ENCODE data around the gene RINT1. TPM values are rescaled to one million over a fixed set of nuclear protein-coding genes. Genes with fewer than 3 reads are reported as not detected.
"Not testable (repeated sequence)": the region's sequence is repeated elsewhere in the genome, so short reads cannot be mapped to it uniquely, and the experiment has no call there.

Gene RINT1
- total RNA-seq, 1 donor from 2014 or later, result 19.6 TPM

GRCh38 chr7:105594034-105594433, 62.0 kb downstream of the RINT1 start:
- no peak for DNase-seq (ENCODE audit: low spot score in 2 of 2)
- FAIRE-seq, result no peak

GRCh38 chr7:105596866-105597265, 64.9 kb downstream of the RINT1 start:
- FAIRE-seq, result no peak
- DNase-seq (ENCODE audit: low spot score in 2 of 2), result no peak

DNA sequence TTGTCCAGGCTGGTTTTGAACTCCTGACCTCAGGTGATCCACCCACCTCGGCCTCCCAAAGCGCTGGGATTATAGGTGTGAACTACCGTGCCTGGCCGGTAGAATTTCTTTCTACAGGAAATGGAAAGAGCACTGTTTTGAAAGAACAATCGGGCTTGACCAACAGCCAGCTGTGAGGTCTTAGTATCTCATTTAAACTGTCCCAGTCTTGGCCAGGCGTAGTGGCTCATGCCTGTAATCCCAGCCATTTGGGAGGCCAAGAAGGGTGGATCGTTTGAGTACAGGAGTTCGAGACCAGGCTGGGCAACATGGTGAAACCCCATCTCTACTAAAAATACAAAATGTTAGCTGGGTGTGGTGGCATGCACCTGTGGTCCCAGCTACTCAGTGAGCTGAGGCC, 67.1 kb downstream of the RINT1 start:
- not testable (repeated sequence) for FAIRE-seq; DNase-seq (ENCODE audit: low spot score in 2 of 2)

DNA sequence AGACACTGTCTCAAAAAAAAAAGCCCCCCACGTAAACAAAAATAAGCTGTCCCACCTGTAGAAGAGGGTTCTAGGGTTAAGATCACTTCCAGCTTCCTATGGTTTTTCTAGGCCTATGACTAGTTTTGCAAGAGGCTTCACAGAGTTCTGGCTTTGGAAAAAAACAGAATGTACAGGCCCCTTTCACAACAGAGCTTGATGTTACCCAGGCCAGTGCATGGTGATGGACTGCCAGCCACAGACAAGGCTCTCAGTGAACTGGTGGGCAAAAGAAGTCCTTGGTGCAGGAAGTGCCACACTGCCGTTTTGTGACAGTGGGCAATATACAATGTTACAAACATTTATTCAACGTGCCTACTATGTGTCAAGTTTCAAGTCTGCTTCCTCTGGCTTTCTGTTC, 67.5 kb downstream of the RINT1 start:
- FAIRE-seq (no peak), DNase-seq (ENCODE audit: low spot score in 2 of 2) (no peak)

- DNase-seq (ENCODE audit: low spot score in 2 of 2), result no peak
- FAIRE-seq, result no peak
Observed at GRCh38 chr7:105600720-105601550, 68.9 kb downstream of the RINT1 start.

- no peak for DNase-seq (ENCODE audit: low spot score in 2 of 2)
- FAIRE-seq, result no peak
Observed at GRCh38 chr7:105602325-105603305, 70.6 kb downstream of the RINT1 start.

DNA sequence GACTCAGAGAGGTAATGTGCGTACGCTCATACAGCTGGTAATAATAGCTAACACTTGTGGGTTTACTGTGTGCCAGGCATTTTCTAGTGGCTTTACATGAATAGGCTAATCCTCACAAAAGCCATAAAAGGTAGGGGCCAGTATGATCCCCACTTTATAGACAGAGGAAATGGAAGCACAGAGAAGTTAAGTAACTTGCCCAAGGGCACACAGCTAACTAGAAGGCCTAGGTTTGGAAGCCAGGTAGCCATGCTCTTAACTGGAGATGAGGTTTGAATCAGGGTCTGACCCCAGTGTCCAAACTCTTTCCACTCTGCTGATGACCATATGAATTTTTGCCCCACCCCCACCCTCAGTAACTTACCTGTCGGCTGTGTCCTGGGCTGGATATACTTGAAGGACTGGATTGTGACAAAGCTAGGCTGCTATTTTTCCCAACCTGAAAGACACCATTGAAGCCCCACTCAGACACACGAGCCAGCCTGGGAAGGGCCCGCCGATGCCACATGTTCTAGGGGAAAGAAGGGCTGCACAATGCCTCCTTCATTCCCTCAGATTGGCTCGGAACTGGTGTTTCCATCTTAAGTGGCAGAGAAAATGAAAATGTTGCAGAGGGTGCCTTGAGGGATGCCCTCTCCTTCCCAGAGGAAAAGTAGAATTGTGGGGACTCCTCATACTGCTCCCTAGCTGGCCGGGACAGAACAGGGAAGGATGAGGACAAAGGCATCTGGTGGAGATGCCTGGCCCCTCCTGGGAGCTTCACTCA, 78.3 kb downstream of the RINT1 start:
- FAIRE-seq, result no peak
- no peak for DNase-seq (ENCODE audit: low spot score in 2 of 2)

- DNase-seq (ENCODE audit: low spot score in 2 of 2), result no peak
Observed at GRCh38 chr7:105611856-105612775, 80.1 kb downstream of the RINT1 start.

GRCh38 chr7:105612806-105613205, 80.8 kb downstream of the RINT1 start:
- DNase-seq (ENCODE audit: low spot score in 2 of 2) (no peak), FAIRE-seq (no peak)

More at GRCh38 chr7:105611856-105612775, 80.1 kb downstream of the RINT1 start:
- no peak for FAIRE-seq

DNA sequence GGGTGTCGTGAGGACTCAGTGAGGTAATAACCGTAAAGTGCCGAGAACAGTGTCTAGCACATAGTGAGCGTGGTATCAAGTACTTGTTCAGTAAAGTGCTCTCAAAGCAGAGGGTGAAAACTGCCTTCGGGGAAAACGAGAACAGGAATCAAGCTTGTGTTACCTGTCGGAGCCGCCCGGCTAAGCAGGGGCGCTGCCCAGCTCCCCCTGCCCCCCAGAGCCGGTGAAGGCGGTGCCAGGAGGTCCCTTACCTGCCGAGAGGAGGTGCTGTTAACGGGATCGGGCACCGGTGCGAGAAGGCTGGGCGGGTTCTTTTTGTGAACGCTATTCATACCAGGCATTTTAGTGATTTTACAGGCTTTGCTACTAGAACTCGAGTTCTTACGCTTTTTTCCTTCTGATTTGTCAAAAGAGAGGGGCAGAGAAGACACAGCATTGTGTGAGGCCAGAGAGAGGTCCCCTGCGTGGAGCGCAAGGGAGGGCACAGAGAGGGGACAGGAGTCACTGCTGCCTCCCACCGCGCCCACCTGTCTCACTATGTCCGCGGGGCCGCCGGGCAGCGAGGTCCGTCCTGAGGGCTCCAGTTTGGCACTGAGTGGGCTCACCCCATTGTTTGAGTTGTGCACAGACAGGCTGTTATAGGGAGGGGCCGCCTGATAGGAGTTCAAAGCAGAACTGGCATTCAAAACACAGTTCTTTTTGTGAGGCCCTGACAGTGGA, 81.8 kb downstream of the RINT1 start:
- DNase-seq (ENCODE audit: low spot score in 2 of 2) (no peak), FAIRE-seq (no peak)

- no peak for FAIRE-seq
- DNase-seq (ENCODE audit: low spot score in 2 of 2), result no peak
Observed at GRCh38 chr7:105614341-105614840, 82.4 kb downstream of the RINT1 start.

Other genes starting within 250 kb of the RINT1 start
- gene SRPK2, start 143.3 kb upstream of the RINT1 start, total RNA-seq, result 249 TPM
- 19.6 TPM for gene PUS7, start 9.9 kb upstream of the RINT1 start, total RNA-seq
- gene EFCAB10, start 49.3 kb downstream of the RINT1 start, total RNA-seq, result 3.3 TPM